Kidney epithelial cell (primary cell): Measurements from ENCODE around the gene ZNF407. TPM values are rescaled to one million over a fixed set of nuclear protein-coding genes. Genes with fewer than 3 reads are reported as not detected.

Source experiments
- DNase-seq: peaks from one replicate; pipeline ENCODE4 v3.0.0-alpha.2; 2010; ENCODE audit warnings: low read depth
- H3K27me3 ChIP-seq: 2 replicates; pipeline ENCODE4 v1.6.0; 2011; ENCODE audit warnings: low read length; ENCODE audit not compliant: control insufficient read depth, insufficient read depth
- H3K36me3 ChIP-seq: 2 replicates; pipeline ENCODE4 v1.5.1; 2011; ENCODE audit warnings: low read length; ENCODE audit not compliant: control insufficient read depth, insufficient read depth
- H3K4me3 ChIP-seq: 2 replicates; pipeline ENCODE4 v1.5.1; 2011; ENCODE audit warnings: low read depth, mild to moderate bottlenecking, control low read depth, low read length
- CTCF ChIP-seq: IDR thresholded peaks from 2 replicates; pipeline ENCODE4 v1.5.1; 2011; ENCODE audit warnings: mild to moderate bottlenecking, moderate library complexity, low read length, control low read depth, inconsistent platforms; ENCODE audit not compliant: insufficient read depth, poor library complexity, severe bottlenecking
- total RNA-seq: library from RNA; depleted of rRNA; stranded (reverse); fragments of >200 nt; gene quantifications from 2 replicates; pipeline ENCODE4 v1.2.3, GENCODE V29; 2015

Gene ZNF407
- 8.2 and 9.2 TPM in 2 replicates for total RNA-seq

- no peak for TF ChIP-seq CTCF
- DNase-seq, result peak; percentile 69
- H3K4me3 ChIP-seq, result peak within 1 kb of the TSS; percentile 91
- no peaks in the 10 kb centered on the region for H3K27me3 ChIP-seq
- H3K36me3 ChIP-seq, result no peaks in the 10 kb centered on the region
Observed at GRCh38 chr18:74597662-74598349, at the start of gene ZNF407. Gene ZNF407, plus strand, starts transcription at chr18:74597870. Its CDS starts 33,150 bp downstream, at chr18:74631020.

- Histone ChIP-seq H3K36me3 (no peaks in the 10 kb centered on the region), H3K27me3 (peaks cover 4% of the 10 kb centered on the region), H3K4me3 (no peak overlapping the region)
- TF ChIP-seq CTCF, result no peak
- no peak for DNase-seq
Observed at GRCh38 chr18:74549591-74550104, 48.0 kb upstream of the ZNF407 start.

GRCh38 chr18:74550886-74551285 is 46.8 kb upstream of the ZNF407 start:
- no peak for TF ChIP-seq CTCF

GRCh38 chr18:74551452-74551851 is 46.2 kb upstream of the ZNF407 start:
- Histone ChIP-seq H3K27me3 (peaks cover 4% of the 10 kb centered on the region), H3K36me3 (no peaks in the 10 kb centered on the region), H3K4me3 (no peak overlapping the region)
- no peak for TF ChIP-seq CTCF
- no peak for DNase-seq

More at GRCh38 chr18:74550886-74551285, 46.8 kb upstream of the ZNF407 start:
- no peak for DNase-seq
- no peak overlapping the region for H3K4me3 ChIP-seq
- no peaks in the 10 kb centered on the region for H3K36me3 ChIP-seq
- peaks cover 4% of the 10 kb centered on the region for H3K27me3 ChIP-seq

GRCh38 chr18:74551936-74552555 is 45.6 kb upstream of the ZNF407 start:
- peak; percentile 83 for TF ChIP-seq CTCF
- Histone ChIP-seq H3K4me3 (no peak overlapping the region), H3K36me3 (no peaks in the 10 kb centered on the region), H3K27me3 (peaks cover 4% of the 10 kb centered on the region)
- DNase-seq, result peak; percentile 43
